HG03108 (cell line): ENCODE data around the gene SPRR1B.
"Not testable (repeated sequence)": the region's sequence is repeated elsewhere in the genome, so short reads cannot be mapped to it uniquely, and the experiment has no call there.

Source experiments
- ATAC-seq: cut with Tn5 transposase; IDR thresholded peaks from one replicate; pipeline ENCODE4 v1.9.1; 2021; ENCODE audit warnings: moderate library complexity; ENCODE audit not compliant: unreplicated experiment

Gene SPRR1B, protein sequence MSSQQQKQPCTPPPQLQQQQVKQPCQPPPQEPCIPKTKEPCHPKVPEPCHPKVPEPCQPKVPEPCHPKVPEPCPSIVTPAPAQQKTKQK

DNA sequence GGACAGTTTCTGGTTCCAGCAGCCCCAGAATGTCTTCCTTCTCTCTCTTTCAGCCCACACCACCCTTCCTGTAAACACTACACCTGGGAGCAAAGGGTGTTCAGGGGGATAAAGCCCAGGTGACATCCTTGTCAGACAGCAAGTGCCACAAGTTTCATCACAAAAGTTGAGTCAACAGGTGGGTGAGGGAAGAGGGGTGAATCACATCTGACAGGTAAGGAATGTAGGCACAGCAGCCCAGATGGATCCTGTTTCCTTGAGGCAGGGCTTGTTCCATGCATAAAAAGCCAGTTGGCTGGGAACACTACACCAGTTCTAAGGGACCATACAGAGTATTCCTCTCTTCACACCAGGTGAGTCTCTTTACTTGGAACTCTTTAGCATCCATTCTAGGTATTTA, at the start of gene SPRR1B:
TSS of gene SPRR1B (plus strand) at position 309 of the 400 bp plus-strand sequence. CDS start 1,143 bp downstream, outside the sequence.
- no peak for ATAC-seq

DNA sequence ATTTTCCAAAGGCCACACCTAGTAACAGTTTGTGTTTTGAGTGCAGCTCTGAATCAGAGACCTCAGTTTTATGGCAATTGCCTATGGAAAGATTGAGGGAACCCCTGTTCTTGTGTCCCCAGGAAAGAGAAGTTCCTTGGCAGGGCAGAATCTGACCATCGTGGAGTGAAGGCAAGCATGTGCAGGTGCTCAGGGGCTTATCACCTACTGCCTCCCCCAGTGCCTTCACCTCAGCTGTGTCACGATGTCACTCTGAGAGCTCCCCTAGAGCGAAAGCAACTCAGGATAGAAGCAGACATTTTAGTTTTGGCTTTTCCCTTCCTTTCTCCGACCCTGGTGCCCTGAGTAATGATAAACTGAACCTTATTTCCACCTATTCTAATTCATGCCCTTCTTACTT, 48.9 kb upstream of the SPRR1B start:
- no peak for ATAC-seq

DNA sequence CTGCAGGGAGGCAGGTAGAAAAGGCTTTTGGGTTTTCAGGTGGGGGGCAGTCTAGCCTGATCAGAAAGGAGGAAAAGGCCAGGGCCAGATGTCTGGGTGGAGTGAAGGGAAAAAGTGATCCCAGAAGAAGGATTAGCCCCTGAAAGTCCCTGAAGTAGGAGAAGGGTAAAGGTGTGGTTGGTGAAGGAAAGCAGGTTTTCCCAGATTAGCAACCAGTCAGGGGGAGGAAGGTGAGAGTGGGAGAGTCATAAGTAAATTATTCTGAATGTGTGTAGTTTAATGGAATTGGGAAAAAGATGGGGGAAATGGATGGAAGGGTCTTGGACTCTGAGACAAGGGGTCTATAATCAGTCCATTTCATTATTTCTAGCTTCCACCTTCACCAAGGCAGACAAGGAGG, 47.8 kb upstream of the SPRR1B start:
- no peak for ATAC-seq

DNA sequence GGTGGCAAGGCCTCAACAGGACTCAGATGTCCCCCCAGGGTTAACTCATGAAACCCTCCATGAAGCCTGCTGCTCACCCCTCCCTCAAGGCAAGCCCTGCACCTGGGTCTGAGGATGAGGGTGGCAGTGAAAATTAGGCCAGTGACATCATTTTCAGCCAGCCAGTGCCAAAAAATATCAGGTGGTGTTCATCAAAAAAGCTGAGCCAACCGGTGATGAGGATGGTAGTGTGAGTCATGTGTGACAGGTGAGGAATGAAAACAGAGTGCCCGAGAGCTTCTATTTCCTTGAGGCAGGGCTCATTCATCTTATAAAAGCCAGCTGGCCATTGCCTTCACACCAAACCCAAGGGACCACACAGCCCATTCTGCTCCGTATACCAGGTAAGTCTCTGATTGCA, 47.3 kb upstream of the SPRR1B start, which contains the start of gene SPRR1A:
TSS of gene SPRR1A (plus strand) at position 339 of the 400 bp plus-strand sequence. CDS start 1,150 bp downstream, outside the sequence.
- no peak for ATAC-seq

DNA sequence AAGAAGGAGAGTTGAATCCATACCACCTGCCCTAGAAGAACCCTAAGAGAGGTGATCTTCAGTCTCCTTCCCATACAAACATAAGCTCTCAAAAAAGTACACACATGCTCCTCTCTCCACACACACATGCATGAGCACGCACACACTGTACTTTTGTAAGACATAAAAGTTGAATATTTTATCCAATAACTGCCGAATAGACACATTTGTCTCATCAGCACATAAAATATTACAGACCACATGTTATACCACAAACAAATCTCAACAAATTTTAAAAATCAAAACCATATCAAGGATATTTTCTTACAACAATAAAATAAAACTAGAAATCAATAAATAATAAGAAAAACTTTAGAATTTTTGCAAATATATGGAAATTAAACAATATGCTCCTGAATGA, 44.4 kb upstream of the SPRR1B start:
- ATAC-seq, result no peak

DNA sequence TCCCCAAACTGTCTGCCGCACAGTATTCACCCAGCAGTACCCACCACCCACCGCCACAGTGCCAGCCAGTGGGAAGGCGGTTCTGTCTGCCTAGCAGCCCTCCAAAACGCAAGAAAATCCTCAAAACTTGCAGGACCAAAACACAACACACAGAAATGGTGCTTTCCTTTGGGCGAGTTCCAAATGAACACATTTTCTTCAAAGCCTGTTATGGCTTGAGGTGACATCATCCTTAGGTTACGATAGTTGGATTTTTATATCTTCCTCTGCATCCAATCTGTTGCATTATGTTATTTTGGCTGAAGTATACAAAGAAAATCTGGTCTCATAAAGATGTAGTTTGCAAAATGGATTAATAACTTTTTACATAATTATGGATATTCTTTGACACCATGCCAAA, 37.8 kb upstream of the SPRR1B start:
- ATAC-seq, result no peak

DNA sequence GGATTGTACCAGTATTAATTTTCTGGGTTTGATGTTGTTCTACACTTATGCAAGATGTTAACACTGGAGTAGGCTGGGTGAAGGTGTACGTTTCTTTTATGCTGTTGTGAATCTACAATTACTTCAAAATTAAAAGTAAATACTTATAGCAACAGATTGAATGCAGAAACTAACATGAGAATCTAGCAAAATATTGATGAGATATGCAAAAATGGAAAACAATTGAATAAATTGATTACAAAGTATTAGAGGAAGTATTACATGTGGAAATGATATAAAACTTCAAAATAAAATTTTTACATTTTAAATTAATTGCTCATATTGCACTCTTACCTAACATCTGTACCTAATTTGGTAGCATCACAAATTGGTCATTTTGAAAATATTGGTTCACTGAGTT, 35.2 kb upstream of the SPRR1B start:
- ATAC-seq, result no peak

DNA sequence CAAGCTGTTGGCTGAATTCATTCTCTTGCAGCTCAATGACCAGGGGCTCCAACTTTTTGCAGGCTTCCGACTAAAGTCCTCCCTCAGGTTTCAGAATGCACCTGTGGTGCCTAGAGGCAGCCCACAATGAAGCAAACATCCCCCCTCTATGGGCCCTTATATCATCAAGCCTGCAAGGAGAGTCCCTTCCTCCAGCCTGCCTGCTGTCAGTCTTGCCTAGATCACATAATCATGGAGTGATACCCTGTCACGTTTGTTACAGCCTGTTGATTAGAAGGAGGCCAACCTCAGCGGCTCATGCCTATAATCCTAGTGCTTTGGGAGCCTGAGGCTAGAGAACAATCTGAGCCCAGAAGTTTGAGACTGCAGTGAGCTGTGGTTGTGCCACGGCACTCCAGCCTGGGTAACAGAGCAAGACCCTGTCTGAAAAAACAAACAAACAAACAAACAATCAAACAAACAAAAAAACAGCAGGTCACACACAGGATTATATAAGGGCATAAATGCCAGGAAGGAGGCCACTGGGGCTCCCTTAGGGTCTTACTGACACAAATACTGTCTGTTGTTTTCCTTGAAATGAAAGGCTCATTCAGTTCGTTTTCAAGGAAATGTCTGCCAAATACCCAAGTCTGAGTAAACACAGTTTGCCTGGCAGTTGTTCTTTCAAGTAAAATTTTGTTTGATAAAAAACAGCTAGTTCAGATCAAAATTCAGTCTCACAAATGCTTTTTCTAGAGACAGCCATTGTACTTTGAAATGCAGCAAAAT, 34.2 kb upstream of the SPRR1B start:
- ATAC-seq, result no peak

DNA sequence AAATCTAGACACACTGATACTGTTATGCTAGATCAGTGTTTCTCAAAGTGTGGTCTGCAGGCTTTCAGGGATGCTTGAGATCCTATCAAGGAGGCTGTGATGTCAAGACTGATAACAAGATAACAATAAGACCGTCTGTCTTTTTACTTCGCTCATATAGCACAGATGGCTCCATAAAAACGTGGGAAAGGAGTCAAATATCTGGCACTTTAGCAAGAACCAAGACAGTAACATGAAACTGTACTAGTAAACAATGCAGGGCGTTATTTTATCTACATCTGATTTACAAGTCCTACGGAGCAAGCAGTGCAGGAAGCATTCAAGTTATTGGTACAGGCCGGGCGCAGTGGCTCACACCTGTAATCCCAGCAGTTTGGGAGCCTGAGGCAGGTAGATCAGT, 33.1 kb upstream of the SPRR1B start:
- ATAC-seq, result no peak

DNA sequence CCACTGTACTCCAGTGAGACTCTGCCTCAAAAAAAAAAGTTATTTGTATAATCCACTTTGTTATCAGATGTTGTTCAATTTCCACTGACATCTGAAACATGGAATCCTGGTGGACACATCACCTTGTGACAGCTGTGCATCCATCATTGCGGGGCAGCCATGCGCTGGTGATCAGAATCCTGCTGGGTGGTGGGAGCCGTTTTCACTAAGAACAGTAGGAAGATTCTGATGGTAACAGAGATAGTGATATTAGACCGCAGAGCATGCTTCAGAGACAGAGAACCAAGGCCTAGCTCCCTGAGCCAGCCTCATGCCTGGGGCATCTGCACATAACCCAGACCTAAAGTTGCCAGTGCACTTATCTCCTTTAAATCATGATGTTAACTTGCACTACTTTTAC, 32.5 kb upstream of the SPRR1B start:
- ATAC-seq, result no peak

DNA sequence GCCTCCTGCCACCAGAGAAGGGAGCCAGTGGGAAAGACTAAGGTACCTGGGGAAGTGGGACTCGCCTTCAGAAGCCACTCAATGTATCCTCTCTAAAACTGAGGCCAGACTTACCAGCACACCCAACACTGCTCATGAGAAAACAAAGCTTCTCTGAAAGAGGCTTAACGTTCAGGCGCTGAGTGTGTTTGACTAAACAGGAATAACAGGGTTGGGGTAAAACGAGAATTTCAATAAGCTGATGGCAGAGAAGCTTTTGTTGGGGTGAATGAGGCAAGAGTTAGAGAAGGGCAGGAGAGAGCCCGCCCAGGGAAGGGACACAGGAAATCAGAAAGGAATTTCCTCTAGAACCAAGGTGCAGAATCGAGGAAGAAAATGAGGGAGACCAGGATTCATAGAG, 31.2 kb upstream of the SPRR1B start:
- ATAC-seq, result no peak

DNA sequence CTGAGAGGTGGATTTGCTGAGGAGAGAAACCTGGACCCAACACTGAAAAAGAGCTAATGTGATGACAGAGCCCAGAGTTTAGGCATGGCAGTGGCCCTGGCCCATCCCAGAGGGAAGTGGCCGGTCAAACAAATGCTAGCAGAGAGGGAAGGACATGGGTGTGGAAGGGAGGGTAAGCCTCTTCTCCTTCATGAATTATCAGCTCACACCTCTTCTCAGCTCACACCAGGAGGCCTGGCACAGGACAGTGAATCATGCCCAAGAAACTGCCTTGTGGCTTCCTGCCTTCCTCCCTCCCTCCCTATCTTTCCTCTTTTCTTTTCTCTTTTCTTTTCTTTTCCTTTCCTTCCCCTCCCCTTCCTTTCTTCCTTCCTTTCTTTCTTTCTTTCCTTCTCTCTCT, 30.7 kb upstream of the SPRR1B start:
- ATAC-seq, result no peak

DNA sequence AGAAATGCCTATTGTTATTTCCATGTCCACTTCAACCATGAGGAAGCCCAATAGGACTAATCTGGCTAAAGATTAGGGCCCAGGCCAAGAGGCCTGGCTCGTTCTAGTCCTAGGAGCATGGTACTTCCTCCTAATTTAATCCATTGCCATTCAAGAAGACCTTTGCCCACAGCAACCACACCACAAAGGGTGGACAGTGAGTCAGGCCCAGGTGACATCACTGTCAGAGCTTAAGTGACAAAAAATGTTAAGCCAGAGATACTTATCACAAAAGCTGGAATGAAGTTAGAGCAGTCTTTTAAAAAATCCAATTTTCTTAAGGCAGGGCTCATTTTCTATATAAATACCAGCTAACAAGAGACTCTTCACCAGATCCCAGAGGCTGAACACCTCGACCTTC, 29.6 kb upstream of the SPRR1B start, which contains the start of gene SPRR3:
TSS of gene SPRR3 (plus strand) at position 368 of the 400 bp plus-strand sequence. CDS start 1,272 bp downstream, outside the sequence.
- no peak for ATAC-seq

DNA sequence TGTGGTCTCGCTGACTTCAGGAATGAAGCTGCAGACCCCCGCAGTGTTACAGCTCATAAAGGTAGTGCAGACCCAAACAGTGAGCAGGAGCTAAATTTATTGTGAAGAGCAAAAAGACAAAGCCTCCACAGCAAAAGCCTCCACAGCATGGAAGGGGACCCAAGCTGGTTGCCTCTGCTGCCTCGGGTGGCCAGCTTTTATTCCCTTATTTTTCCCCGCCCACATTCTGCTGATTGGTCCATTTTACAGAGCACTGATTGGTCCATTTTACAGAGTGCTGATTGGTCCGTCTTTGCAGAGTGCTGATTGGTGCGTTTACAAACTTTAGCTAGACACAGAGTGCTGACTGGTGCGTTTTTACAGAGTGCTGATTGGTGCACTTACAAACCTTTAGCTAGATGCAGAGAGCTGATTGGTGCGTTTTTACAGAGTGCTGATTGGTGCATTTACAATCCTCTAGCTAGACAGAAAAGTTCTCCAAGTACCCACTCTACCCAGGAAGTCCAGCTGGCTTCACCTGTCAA, 19.7 kb upstream of the SPRR1B start:
- not testable (repeated sequence) for ATAC-seq

DNA sequence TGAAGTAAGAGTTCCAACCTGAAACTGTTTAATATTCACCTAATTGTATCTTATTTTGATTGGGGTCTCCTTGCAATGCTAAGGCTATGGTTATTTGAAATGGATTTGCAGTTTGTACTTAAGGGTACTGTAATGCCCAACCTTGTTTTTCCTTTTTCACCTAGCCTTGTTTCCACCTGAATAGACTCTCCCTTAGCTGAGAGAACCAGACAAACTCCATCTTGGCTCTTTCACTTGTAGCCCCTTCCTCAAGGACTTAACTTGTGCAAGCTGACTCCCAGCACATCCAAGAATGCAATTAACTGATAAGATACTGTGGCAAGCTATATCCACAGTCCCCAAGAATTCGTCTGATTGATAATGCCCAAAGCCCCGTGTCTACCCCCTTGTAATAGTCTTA, 9.2 kb upstream of the SPRR1B start:
- not testable (repeated sequence) for ATAC-seq

DNA sequence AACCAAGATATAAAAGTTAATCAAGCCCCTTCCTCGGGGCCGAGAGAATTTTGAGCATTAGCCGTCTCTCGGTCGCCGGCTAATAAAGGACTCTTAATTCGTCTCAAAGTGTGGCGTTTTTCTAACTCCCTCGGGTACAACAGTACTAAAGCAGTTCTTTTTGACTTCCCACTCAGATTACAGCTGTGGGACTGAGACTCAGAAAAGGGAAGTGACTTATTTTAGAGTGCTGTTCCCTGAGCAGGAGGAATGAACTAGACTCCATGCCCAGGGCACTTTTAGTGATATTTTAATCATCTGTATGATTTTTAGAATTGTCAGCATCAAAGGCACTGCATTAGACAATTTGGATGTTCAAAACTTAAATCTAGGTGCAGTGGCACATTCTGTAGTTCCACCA, 8.7 kb upstream of the SPRR1B start:
- ATAC-seq, result not testable (repeated sequence)

DNA sequence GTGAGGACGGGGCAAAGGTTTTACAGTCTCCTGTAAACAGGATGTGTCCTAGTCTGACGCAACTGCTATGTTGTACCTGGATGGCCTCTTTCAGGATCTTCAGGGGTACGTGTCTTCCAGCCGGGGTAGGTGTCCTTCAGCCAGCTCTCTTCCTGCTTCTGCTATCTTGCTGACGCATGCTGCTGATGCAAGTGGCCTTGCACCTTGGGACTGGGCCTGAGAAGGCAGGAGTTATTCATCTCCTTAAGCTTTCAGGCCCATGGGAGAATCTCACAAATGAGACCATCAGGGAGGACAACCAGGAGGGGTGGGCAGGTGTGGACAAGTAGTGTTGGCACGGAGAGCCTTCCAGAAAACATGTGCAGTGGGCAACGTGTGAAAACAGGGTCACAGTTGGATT, 7.9 kb upstream of the SPRR1B start:
- ATAC-seq, result no peak

DNA sequence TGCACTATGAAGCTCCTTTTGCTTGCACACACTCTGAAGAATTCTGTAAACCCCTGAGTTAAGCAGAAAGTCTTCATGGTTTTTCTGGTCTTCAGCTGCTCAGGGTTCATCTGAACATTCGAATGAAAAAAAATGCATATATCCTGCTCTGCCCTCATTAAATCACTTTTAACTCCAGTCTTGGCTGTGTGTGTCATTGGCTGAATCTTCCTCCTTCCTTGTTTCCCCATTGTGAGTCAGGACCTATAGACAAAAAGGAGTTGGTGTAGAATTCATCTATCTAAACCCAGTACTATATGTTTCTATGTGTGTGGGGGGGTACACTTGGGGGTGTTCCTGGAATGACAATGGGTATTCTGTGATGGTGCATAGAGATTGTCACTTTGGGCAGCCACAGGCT, 6.6 kb upstream of the SPRR1B start:
- ATAC-seq, result no peak

DNA sequence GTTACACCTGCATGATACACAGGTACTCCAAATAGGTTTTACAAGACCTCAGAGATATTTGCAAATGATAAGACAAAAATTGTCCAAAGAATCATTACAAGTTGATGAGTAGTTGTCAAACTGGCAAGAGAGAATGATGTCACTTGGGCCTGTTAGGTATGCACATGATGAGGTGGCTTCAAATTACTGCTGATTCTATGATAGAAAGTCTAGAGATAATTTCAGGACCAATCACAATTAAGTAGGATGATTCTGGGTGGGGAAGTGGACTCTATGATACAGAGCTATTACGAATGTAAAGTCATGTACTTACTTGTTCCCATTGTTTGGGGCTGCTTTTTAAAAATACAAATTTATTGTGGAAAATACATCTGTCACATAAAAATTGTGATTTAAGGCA, 5.2 kb upstream of the SPRR1B start:
- ATAC-seq, result no peak

DNA sequence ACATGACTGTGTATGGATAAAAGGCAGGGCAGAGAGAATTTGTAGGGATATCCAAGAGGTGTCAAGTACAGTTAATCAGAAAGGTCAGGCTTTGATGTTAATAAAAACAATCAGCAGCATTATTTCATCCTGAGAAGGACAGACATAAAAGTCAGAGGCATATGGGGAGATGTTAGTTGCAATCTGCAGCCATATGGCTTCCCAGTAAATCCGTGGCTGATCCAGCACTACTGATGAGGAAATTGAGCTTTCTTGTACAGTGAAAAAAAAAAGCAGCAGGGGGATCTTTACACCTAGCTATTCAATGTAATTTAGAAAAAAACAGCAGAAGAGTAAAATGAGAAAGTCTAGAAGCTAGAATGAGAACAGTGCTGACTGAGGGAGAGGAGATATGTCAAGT, 2.2 kb upstream of the SPRR1B start:
- no peak for ATAC-seq

DNA sequence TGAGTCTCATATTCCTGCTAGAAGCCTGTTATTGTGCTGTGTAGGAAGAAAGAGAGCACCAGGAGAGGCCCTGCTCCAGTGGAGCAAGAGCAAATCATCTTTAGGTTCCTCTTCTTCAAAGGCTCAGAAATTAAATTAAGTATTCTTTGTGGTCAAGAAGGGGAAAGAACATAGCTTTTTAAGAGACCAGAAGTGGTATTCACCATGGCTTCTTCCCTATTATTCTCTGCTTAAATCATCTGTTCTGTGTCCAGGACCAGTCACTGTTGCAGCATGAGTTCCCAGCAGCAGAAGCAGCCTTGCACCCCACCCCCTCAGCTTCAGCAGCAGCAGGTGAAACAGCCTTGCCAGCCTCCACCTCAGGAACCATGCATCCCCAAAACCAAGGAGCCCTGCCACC, 1.1 kb downstream of the SPRR1B start:
- no peak for ATAC-seq

DNA sequence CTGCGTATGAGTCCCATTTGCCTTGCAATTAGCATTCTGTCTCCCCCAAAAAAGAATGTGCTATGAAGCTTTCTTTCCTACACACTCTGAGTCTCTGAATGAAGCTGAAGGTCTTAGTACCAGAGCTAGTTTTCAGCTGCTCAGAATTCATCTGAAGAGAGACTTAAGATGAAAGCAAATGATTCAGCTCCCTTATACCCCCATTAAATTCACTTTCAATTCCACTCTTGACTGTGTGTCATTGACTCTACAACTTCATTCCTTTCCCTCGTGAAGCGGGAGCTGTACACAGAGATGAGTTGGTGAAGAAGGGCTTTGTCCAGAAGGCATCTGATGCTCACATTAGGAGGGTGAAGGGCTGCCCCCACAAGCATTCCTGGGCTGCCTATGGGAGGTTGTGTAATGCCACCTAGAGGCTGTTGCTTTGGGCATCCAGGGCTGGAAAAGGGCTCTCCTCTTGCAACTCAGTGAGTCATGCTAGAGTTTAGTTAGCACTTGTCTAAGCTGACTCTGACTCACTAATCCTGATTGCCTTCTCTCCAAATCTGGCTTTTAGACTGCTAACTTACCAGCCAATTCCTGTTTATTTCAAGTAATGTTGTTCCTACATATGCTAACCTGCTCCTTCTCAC, 1.8 kb downstream of the SPRR1B start:
- ATAC-seq, result no peak
